Stimulated activated CD4-positive, alpha-beta T cell treated with anti-CD3 and anti-CD28 coated beads, Interleukin-4, amount 100 ng/mL, for 4 hours (primary cell): ENCODE measurements around the gene NUDT14.

ENCODE experiments used
- DNase-seq, 2 experiments: peaks; one replicate each; pipeline ENCODE4 v3.0.0-alpha.2; 2020

The NUDT14 gene

GRCh38 chr14:105196265-105196960, 15.3 kb upstream of the NUDT14 start:
- no peak for DNase-seq

- no peak for DNase-seq
These were observed 14.6 kb upstream of the NUDT14 start for GRCh38 chr14:105195522-105196264.

GRCh38 chr14:105195051-105195450, 13.9 kb upstream of the NUDT14 start:
- DNase-seq = no peak

GRCh38 chr14:105193916-105194782, 13.0 kb upstream of the NUDT14 start:
- DNase-seq = peak in 1 of 2 experiments; percentile 35

- DNase-seq = peak in 1 of 2 experiments; percentile 35
These were observed 12.0 kb upstream of the NUDT14 start for GRCh38 chr14:105192866-105193731.

- DNase-seq = no peak
These were observed 6.9 kb upstream of the NUDT14 start for GRCh38 chr14:105187935-105188524.

- DNase-seq = no peak
These were observed 6.0 kb upstream of the NUDT14 start for GRCh38 chr14:105187116-105187515.

- no peak for DNase-seq
These were observed 4.9 kb upstream of the NUDT14 start for GRCh38 chr14:105185973-105186372.

- no peak for DNase-seq
These were observed 3.9 kb upstream of the NUDT14 start for GRCh38 chr14:105185001-105185400.

GRCh38 chr14:105184461-105184860, 3.3 kb upstream of the NUDT14 start:
- DNase-seq = no peak

GRCh38 chr14:105182296-105183020, 1.3 kb upstream of the NUDT14 start:
- no peak for DNase-seq

GRCh38 chr14:105181549-105182295, 610 bp upstream of the NUDT14 start:
- DNase-seq = no peak

GRCh38 chr14:105179191-105179590, 1.9 kb downstream of the NUDT14 start:
- DNase-seq = no peak

GRCh38 chr14:105178868-105179140, 2.3 kb downstream of the NUDT14 start:
- no peak for DNase-seq

- DNase-seq = no peak
These were observed 2.8 kb downstream of the NUDT14 start for GRCh38 chr14:105178069-105178867.

- DNase-seq = no peak
These were observed 4.0 kb downstream of the NUDT14 start for GRCh38 chr14:105177082-105177481.

GRCh38 chr14:105176513-105176912, 4.6 kb downstream of the NUDT14 start:
- DNase-seq = no peak

GRCh38 chr14:105173901-105174894, 6.9 kb downstream of the NUDT14 start:
- DNase-seq = peak; percentile 19 to 23

GRCh38 chr14:105173145-105173544, 8.0 kb downstream of the NUDT14 start:
- DNase-seq = no peak
